SK-N-MC (cell line): ENCODE measurements around the gene FOXF1.

Experiments
- EZH2 ChIP-seq: fragments of 200-600 bp; sonication (generic); IDR thresholded peaks from one replicate; pipeline ENCODE4 v1.6.1; 2017; ENCODE audit warnings: antibody characterized with exemption
- POLR2AphosphoS5 ChIP-seq: IDR thresholded peaks from 2 replicates; pipeline ENCODE4 v1.6.1; 2012; ENCODE audit warnings: mild to moderate bottlenecking, low read depth, low read length, borderline replicate concordance

- TF ChIP-seq EZH2 (no peak), POLR2AphosphoS5 (no peak)
These were observed 2.0 kb upstream of the FOXF1 start for GRCh38 chr16:86508028-86508946.
